ENCODE data around the gene PRKCE.

The PRKCE gene

GRCh38 chr2:45786030-45786835 lies 134.8 kb downstream of the PRKCE start:
- DNase-seq, result no peak

GRCh38 chr2:45786836-45787357 lies 135.4 kb downstream of the PRKCE start:
- no peak for DNase-seq

- no peak for DNase-seq
These were observed 136.9 kb downstream of the PRKCE start for GRCh38 chr2:45788401-45788800.

- DNase-seq, result no peak
These were observed 137.8 kb downstream of the PRKCE start for GRCh38 chr2:45789317-45789716.

- no peak for DNase-seq
These were observed 138.7 kb downstream of the PRKCE start for GRCh38 chr2:45789961-45790723.

- no peak for DNase-seq
These were observed 142.0 kb downstream of the PRKCE start for GRCh38 chr2:45793305-45793962.

- no peak for DNase-seq
These were observed 142.7 kb downstream of the PRKCE start for GRCh38 chr2:45794134-45794617.

GRCh38 chr2:45796500-45796899 lies 145.0 kb downstream of the PRKCE start:
- no peak for DNase-seq

- no peak for DNase-seq
These were observed 146.2 kb downstream of the PRKCE start for GRCh38 chr2:45797451-45798230.

- DNase-seq, result no peak
These were observed 148.4 kb downstream of the PRKCE start for GRCh38 chr2:45799679-45800381.

- no peak for DNase-seq
These were observed 151.1 kb downstream of the PRKCE start for GRCh38 chr2:45802499-45803138.

- no peak for DNase-seq
These were observed 153.7 kb downstream of the PRKCE start for GRCh38 chr2:45804987-45805755.

GRCh38 chr2:45806563-45807358 lies 155.3 kb downstream of the PRKCE start:
- DNase-seq, result no peak

GRCh38 chr2:45808294-45808800 lies 156.9 kb downstream of the PRKCE start:
- no peak for DNase-seq

- DNase-seq, result no peak
These were observed 157.7 kb downstream of the PRKCE start for GRCh38 chr2:45809205-45809604.

GRCh38 chr2:45812011-45812500 lies 160.6 kb downstream of the PRKCE start:
- DNase-seq, result no peak

- no peak for DNase-seq
These were observed 161.8 kb downstream of the PRKCE start for GRCh38 chr2:45813003-45813941.

- DNase-seq, result no peak
These were observed 163.0 kb downstream of the PRKCE start for GRCh38 chr2:45814488-45814887.
